Mesothelial cell of epicardium (in vitro differentiated cells): ENCODE measurements around the gene FOXN3. TPM values are rescaled to one million over a fixed set of nuclear protein-coding genes. Genes with fewer than 3 reads are reported as not detected.

Experiments
- DNase-seq, 2 experiments: peaks; one replicate each; pipeline ENCODE4 v3.0.0; 2021; ENCODE audit warnings: low spot score in 2 of 2; ENCODE audit not compliant: unreplicated experiment in 2 of 2
- H3K27ac Mint-ChIP-seq: 2 replicates; pipeline ENCODE4 v1.8.0; 2021; ENCODE audit warnings: mixed read lengths
- H3K27me3 Mint-ChIP-seq: 2 replicates; pipeline ENCODE4 v1.8.0; 2021; ENCODE audit warnings: low read depth, mixed read lengths
- H3K36me3 Mint-ChIP-seq: 2 replicates; pipeline ENCODE4 v1.8.0; 2021; ENCODE audit warnings: mixed read lengths
- H3K4me1 Mint-ChIP-seq: 2 replicates; pipeline ENCODE4 v1.8.0; 2021; ENCODE audit warnings: mixed read lengths
- H3K4me3 Mint-ChIP-seq: 2 replicates; pipeline ENCODE4 v1.8.0; 2021; ENCODE audit warnings: mild to moderate bottlenecking, moderate library complexity, mixed read lengths
- H3K9me3 Mint-ChIP-seq: 2 replicates; pipeline ENCODE4 v1.8.0; 2021; ENCODE audit warnings: mixed read lengths
- CTCF ChIP-seq: fragments of 200-600 bp; sonication (generic); IDR thresholded peaks from one replicate; pipeline ENCODE4 v1.5.0; 2021; ENCODE audit warnings: antibody characterized with exemption; ENCODE audit not compliant: unreplicated experiment
- total RNA-seq: library from RNA; stranded (reverse); gene quantifications from 3 replicates; pipeline ENCODE4 v1.2.1, GENCODE V29; 2021

FOXN3 gene
- total RNA-seq, 1 donor from 2014 or later: 124 TPM

DNA sequence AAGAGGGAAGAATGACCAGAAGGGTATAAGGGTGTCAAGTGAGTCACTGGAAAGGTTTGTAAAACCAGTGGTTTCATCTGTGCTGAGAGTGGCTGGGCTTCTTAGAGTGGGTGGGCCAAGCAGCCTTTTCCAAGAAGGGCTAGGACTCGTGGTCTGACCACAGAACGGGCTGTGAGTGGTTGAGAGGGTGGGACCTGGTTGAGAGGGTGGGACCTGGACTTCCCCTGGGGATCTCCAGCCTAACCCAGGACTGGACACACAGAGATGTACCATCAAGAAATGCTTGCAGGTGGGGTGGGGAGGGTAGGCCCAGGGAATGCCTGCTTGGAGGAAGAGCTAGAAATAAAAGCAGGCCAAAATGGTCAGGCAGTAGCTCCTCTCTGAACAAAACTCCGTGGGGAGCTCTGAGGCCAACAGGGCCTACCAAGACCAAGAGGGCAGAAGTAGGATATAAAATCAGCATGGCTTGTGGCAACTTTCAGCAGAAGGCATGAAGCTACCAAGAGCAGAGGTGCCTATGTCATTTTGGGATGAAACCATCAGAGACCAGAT is 140.5 kb downstream of the FOXN3 start:
- Mint-ChIP-seq H3K36me3 (peaks cover 10% of the 10 kb centered on the region), H3K9me3 (no peaks in the 10 kb centered on the region), H3K27ac (no peak overlapping the region), H3K4me1 (peaks cover 7% of the 10 kb centered on the region), H3K4me3 (no peak overlapping the region), H3K27me3 (no peaks in the 10 kb centered on the region)
- DNase-seq: no peak
- TF ChIP-seq CTCF: no peak

DNA sequence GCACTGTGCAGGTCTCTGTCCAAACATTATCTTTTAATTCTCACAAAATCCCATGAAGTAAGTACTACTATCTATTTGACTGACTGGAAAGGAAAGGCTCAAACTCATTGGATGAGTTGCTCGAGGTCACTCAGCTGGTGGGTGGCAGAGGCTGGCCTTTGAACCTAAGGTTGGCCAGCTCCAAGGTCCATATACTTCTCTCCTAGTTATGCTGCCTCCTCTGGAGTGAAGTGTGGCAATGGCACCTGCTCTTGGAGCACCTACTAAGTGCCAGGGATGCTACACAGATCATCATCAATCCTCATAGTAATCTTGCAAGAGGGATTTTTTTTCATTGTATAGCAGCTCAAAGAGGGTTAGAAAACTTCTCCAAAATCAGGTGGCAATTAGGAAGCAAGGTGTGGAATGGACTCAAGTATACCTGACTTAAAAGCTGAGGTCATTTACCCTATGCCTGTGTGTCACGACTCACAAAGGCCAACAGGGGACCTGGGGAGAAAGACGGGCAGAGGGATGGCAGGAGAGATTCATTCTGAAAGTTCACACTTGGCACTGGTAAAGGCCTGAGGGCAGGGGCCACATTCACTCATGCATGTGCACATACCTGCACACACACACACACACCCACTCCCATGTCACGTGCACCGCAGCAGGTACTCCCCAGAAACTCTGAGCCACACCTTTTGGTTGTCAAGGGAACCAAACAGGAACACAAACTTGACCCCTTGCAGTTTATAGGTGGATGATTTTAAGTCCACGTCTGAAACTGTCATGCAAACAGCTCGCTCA is 146.4 kb downstream of the FOXN3 start:
- DNase-seq: no peak
- no peaks in the 10 kb centered on the region for H3K27me3 Mint-ChIP-seq
- no peak overlapping the region for H3K27ac Mint-ChIP-seq
- peaks cover 3% of the 10 kb centered on the region for H3K36me3 Mint-ChIP-seq
- no peak for TF ChIP-seq CTCF
- H3K9me3 Mint-ChIP-seq: no peaks in the 10 kb centered on the region
- peaks cover 3% of the 10 kb centered on the region for H3K4me1 Mint-ChIP-seq
- H3K4me3 Mint-ChIP-seq: no peak overlapping the region

- no peak for DNase-seq
- no peak overlapping the region for H3K27ac Mint-ChIP-seq
- no peak overlapping the region for H3K4me3 Mint-ChIP-seq
- H3K27me3 Mint-ChIP-seq: no peaks in the 10 kb centered on the region
- peaks cover 3% of the 10 kb centered on the region for H3K36me3 Mint-ChIP-seq
- H3K9me3 Mint-ChIP-seq: no peaks in the 10 kb centered on the region
- TF ChIP-seq CTCF: no peak
- H3K4me1 Mint-ChIP-seq: peaks cover 7% of the 10 kb centered on the region
Observed at GRCh38 chr14:89269404-89269803, 147.6 kb downstream of the FOXN3 start.

DNA sequence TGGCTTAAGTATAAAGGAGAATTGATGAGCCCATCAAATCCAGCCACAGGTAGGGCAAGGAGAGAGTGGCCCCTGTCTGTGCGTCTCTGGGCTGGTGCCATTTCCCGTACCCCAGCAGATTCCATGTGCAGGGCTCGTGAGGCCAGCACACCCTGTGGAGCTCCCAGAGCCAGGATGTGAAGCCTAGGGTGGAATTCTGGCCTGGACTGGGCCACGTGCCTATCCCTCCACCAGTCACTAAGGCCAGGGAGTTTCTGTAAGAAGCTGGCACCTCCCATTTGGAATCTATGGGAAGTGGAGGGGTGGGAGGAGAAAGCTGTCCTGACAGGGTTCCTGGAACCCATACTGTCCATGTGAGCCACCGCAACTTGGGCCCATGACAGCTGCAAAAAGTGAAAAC is 148.5 kb downstream of the FOXN3 start:
- peaks cover 3% of the 10 kb centered on the region for H3K36me3 Mint-ChIP-seq
- no peaks in the 10 kb centered on the region for H3K27me3 Mint-ChIP-seq
- no peak for DNase-seq
- no peaks in the 10 kb centered on the region for H3K9me3 Mint-ChIP-seq
- H3K4me1 Mint-ChIP-seq: peaks cover 8% of the 10 kb centered on the region
- no peak for TF ChIP-seq CTCF
- no peak overlapping the region for H3K27ac Mint-ChIP-seq
- H3K4me3 Mint-ChIP-seq: no peak overlapping the region

GRCh38 chr14:89267656-89268055 is 149.4 kb downstream of the FOXN3 start:
- Mint-ChIP-seq H3K9me3 (no peaks in the 10 kb centered on the region), H3K27me3 (no peaks in the 10 kb centered on the region), H3K27ac (no peak overlapping the region), H3K4me3 (no peak overlapping the region), H3K36me3 (peaks cover 3% of the 10 kb centered on the region), H3K4me1 (peaks cover 11% of the 10 kb centered on the region)
- TF ChIP-seq CTCF: no peak
- no peak for DNase-seq
